ENCODE results near the gene LRMDA. TPM values are rescaled to one million over a fixed set of nuclear protein-coding genes. Genes with fewer than 3 reads are reported as not detected.

LRMDA gene
- polyA plus RNA-seq, 1 donor (not counting 4 experiments of a cell fraction or from before 2014, with no cell fraction given), result not detected

DNA sequence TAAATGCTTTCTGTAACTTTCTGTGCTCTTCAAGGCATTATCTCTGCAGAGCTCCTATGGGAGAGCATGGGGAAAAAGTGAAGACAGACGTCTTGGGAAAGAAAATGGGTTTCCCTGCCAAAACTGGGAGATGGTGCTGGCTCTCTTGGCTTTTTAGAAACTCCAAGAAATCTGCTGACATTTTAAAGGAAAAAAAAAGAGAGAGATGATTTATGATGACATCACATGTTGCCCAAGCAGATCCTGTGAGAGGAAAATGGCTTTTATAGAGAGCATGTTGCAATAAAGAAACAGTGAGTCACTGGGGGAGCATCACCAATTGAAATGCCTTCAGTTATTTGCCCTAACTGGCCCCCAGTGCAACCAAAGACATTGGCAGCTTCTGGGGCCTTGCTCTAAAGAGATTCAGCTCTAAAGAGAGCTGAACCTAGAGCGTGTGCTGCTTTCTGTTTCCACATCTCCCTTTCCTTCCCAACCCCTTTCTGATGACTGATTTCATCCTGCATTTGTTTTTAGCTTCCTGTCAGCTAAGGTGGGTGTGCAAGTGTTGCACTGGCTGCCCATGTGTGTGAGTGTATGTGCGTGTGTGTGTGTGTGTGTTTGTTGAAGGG is 37.7 kb downstream of the LRMDA start:
- Histone ChIP-seq H3K4me1 (ENCODE audit: control insufficient read depth, extremely low read depth, insufficient read depth, low read length) (peaks cover 30% of the 10 kb centered on the region), H2AFZ (ENCODE audit: control insufficient read depth, low read length) (peak overlapping the region; percentile 40), H3K9me1 (ENCODE audit: control insufficient read depth, extremely low read depth, insufficient read depth, low read length) (no peaks in the 10 kb centered on the region), H4K20me1 (ENCODE audit: control insufficient read depth, extremely low read depth, insufficient read depth, low read length) (no peaks in the 10 kb centered on the region), H3K4me2 (ENCODE audit: control insufficient read depth, extremely low read depth, insufficient read depth, low read depth, low read length) (peak overlapping the region; percentile 57), H3K4me3 (ENCODE audit: control insufficient read depth in 2 of 3, extremely low read depth in 1 of 3, insufficient read depth in 2 of 3, low read depth in 1 of 3, low read length in 3 of 3) (no peak overlapping the region), H3K9ac (ENCODE audit: control insufficient read depth, extremely low read depth, insufficient read depth, low read length) (no peak overlapping the region), H3K36me3 (ENCODE audit: control insufficient read depth in 2 of 2, extremely low read depth in 1 of 2, insufficient read depth in 2 of 2, low read length in 2 of 2) (no peaks in the 10 kb centered on the region), H3K79me2 (ENCODE audit: control insufficient read depth, insufficient read depth, low read length) (no peaks in the 10 kb centered on the region), H3K27ac (ENCODE audit: control insufficient read depth, insufficient read depth, low read length) (peak overlapping the region; percentile 11), H3K27me3 (ENCODE audit: control insufficient read depth, extremely low read depth, insufficient read depth, low read length) (no peaks in the 10 kb centered on the region), H3K9me3 (ENCODE audit: control insufficient read depth, low read depth, low read length) (no peaks in the 10 kb centered on the region)
- peak; percentile 93 for FAIRE-seq
- peak; percentile 56 for DNase-seq (ENCODE audit: low read depth, low spot score)
- TF ChIP-seq, protein P1, sequence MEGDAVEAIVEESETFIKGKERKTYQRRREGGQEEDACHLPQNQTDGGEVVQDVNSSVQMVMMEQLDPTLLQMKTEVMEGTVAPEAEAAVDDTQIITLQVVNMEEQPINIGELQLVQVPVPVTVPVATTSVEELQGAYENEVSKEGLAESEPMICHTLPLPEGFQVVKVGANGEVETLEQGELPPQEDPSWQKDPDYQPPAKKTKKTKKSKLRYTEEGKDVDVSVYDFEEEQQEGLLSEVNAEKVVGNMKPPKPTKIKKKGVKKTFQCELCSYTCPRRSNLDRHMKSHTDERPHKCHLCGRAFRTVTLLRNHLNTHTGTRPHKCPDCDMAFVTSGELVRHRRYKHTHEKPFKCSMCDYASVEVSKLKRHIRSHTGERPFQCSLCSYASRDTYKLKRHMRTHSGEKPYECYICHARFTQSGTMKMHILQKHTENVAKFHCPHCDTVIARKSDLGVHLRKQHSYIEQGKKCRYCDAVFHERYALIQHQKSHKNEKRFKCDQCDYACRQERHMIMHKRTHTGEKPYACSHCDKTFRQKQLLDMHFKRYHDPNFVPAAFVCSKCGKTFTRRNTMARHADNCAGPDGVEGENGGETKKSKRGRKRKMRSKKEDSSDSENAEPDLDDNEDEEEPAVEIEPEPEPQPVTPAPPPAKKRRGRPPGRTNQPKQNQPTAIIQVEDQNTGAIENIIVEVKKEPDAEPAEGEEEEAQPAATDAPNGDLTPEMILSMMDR (optimal IDR thresholded peaks at IDR 0.05 in 1 of 3, IDR thresholded peaks at IDR 0.05 in 1 of 3, conservative IDR thresholded peaks at IDR 0.05 in 1 of 3; ENCODE audit: extremely low read depth in 1 of 3, insufficient read depth in 2 of 3, low read length in 3 of 3), result no peak
- no peak for TF ChIP-seq EZH2 (IDR thresholded peaks at IDR 0.05; ENCODE audit: low read length)
- dilution Hi-C loops (cut with MboI; ENCODE audit: extremely low pct_ligation_motif_present, low sequenced_read_pairs), result no loop called here

DNA sequence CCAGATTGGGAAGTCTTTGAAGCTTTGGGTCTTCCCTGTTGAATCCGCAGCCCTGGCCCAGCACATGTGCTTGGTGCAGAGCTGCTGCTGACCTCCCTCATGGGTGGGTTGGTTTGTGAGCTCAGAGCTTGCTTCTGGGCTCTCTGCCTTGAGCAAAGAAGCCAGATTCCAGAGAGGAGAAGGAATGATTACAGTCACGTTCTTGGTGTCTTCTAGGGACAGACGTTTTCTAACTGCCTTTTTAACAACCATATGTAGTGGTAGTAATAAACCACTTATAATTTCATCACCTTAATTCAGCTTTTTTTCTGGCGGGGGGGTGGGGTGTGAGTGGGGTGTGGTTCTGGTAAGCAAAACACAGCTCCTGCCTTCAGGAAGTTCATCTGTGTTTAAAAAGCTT is 39.5 kb downstream of the LRMDA start:
- Histone ChIP-seq H3K27me3 (ENCODE audit: control insufficient read depth, extremely low read depth, insufficient read depth, low read length) (no peaks in the 10 kb centered on the region), H3K9me3 (ENCODE audit: control insufficient read depth, low read depth, low read length) (no peaks in the 10 kb centered on the region), H3K79me2 (ENCODE audit: control insufficient read depth, insufficient read depth, low read length) (no peaks in the 10 kb centered on the region), H3K4me2 (ENCODE audit: control insufficient read depth, extremely low read depth, insufficient read depth, low read depth, low read length) (no peak overlapping the region), H3K9me1 (ENCODE audit: control insufficient read depth, extremely low read depth, insufficient read depth, low read length) (no peaks in the 10 kb centered on the region), H4K20me1 (ENCODE audit: control insufficient read depth, extremely low read depth, insufficient read depth, low read length) (no peaks in the 10 kb centered on the region), H3K4me1 (ENCODE audit: control insufficient read depth, extremely low read depth, insufficient read depth, low read length) (peaks cover 14% of the 10 kb centered on the region), H3K9ac (ENCODE audit: control insufficient read depth, extremely low read depth, insufficient read depth, low read length) (no peak overlapping the region), H3K27ac (ENCODE audit: control insufficient read depth, insufficient read depth, low read length) (no peak overlapping the region), H3K4me3 (ENCODE audit: control insufficient read depth in 2 of 3, extremely low read depth in 1 of 3, insufficient read depth in 2 of 3, low read depth in 1 of 3, low read length in 3 of 3) (no peak overlapping the region), H3K36me3 (ENCODE audit: control insufficient read depth in 2 of 2, extremely low read depth in 1 of 2, insufficient read depth in 2 of 2, low read length in 2 of 2) (no peaks in the 10 kb centered on the region), H2AFZ (ENCODE audit: control insufficient read depth, low read length) (no peak overlapping the region)
- dilution Hi-C loops (cut with MboI; ENCODE audit: extremely low pct_ligation_motif_present, low sequenced_read_pairs), result no loop called here
- DNase-seq (ENCODE audit: low read depth, low spot score) (no peak), FAIRE-seq (no peak)
- TF ChIP-seq, protein P1 (optimal IDR thresholded peaks at IDR 0.05 in 1 of 3, IDR thresholded peaks at IDR 0.05 in 1 of 3, conservative IDR thresholded peaks at IDR 0.05 in 1 of 3; ENCODE audit: extremely low read depth in 1 of 3, insufficient read depth in 2 of 3, low read length in 3 of 3), result no peak
- no peak for TF ChIP-seq EZH2 (IDR thresholded peaks at IDR 0.05; ENCODE audit: low read length)

All from keratinocyte (primary cell).